Vagina (tissue), 2 donors: ENCODE data around the gene PDZD7.

ENCODE experiments used
- POLR2A ChIP-seq, 2 donors: fragments of 450-650 bp; IDR thresholded peaks; one replicate each; pipeline ENCODE4 v1.6.1; 2017; ENCODE audit warnings: antibody characterized with exemption in 2 of 2, mild to moderate bottlenecking in 2 of 2, moderate library complexity in 2 of 2
- POLR2AphosphoS5 ChIP-seq, 2 donors: sonication (generic); formaldehyde crosslinking; IDR thresholded peaks; one replicate each; pipeline ENCODE4 v1.9.0; 2017; ENCODE audit warnings: antibody characterized with exemption in 2 of 2, mild to moderate bottlenecking in 2 of 2, low read depth in 1 of 2; ENCODE audit not compliant: insufficient read depth in 1 of 2
- TF ChIP-seq, protein P1 (sequence below), 3 experiments: fragments of 450-650 bp in 2 of 3; fragments of 200-600 bp in 1 of 3; sonication (generic) in 1 of 3; IDR thresholded peaks; one replicate each; pipeline ENCODE4 v1.5.1; 2017 to 2019; ENCODE audit warnings: antibody characterized with exemption in 3 of 3, mild to moderate bottlenecking in 2 of 3, moderate library complexity in 2 of 3

- TF ChIP-seq POLR2A (IDR thresholded peaks at IDR 0.05) (no peak), POLR2AphosphoS5 (IDR thresholded peaks at IDR 0.05; ENCODE audit: insufficient read depth in 1 of 2, low read depth in 1 of 2) (no peak)
- TF ChIP-seq, protein P1, sequence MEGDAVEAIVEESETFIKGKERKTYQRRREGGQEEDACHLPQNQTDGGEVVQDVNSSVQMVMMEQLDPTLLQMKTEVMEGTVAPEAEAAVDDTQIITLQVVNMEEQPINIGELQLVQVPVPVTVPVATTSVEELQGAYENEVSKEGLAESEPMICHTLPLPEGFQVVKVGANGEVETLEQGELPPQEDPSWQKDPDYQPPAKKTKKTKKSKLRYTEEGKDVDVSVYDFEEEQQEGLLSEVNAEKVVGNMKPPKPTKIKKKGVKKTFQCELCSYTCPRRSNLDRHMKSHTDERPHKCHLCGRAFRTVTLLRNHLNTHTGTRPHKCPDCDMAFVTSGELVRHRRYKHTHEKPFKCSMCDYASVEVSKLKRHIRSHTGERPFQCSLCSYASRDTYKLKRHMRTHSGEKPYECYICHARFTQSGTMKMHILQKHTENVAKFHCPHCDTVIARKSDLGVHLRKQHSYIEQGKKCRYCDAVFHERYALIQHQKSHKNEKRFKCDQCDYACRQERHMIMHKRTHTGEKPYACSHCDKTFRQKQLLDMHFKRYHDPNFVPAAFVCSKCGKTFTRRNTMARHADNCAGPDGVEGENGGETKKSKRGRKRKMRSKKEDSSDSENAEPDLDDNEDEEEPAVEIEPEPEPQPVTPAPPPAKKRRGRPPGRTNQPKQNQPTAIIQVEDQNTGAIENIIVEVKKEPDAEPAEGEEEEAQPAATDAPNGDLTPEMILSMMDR (IDR thresholded peaks at IDR 0.05) = no peak
Measured at GRCh38 chr10:101047961-101048892, 17.3 kb upstream of the PDZD7 start.
